Measurements from ENCODE around the gene AAK1. TPM values are rescaled to one million over a fixed set of nuclear protein-coding genes. Genes with fewer than 3 reads are reported as not detected.

The AAK1 gene
- polyA plus RNA-seq, 1 of the 3 experiments (the other 2 are of a cell fraction) = 13.4 TPM

DNA sequence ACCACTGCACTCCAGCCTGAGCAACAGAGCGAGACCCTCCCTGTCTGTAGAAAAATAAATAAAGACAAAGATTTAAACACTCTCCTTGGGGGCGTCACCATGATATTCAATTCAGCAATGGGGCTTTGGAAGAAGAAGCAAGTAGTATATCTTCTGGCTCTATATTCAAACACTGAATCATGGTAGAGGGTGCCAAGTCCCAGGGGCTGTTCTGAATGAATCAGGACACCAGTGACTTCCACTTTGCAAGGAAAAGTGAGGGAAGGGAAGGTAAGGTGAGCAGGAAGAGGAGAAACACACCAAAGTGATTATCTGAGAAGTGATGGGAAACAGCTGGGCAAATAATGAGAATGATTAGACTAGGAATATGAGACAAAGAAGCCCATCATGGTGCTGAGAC, 80.5 kb downstream of the AAK1 start:
- Histone ChIP-seq H3K27me3 (ENCODE audit: insufficient read depth) (no peaks in the 10 kb centered on the region), H3K27ac (ENCODE audit: low read depth in 2 of 2, low read length in 1 of 2) (no peak overlapping the region), H2AFZ (ENCODE audit: low read depth) (no peak overlapping the region), H3K79me2 (ENCODE audit: insufficient read depth) (peaks cover 94% of the 10 kb centered on the region), H3K4me2 (no peak overlapping the region), H3K9ac (no peak overlapping the region), H3F3A (replicated peaks; ENCODE audit: insufficient read depth) (peaks cover 26% of the 10 kb centered on the region), H3K4me1 (ENCODE audit: control insufficient read depth in 1 of 2, insufficient read depth in 2 of 2, low read depth in 1 of 2, low read length in 1 of 2) (peaks cover 7 to 26% of the 10 kb centered on the region in 2 experiments), H3K9me3 (no peaks in the 10 kb centered on the region), H3K4me3 (ENCODE audit: low read depth in 2 of 2, low read length in 1 of 2) (no peak overlapping the region), H3K9me2 (no peaks in the 10 kb centered on the region), H3K36me3 (replicated peaks in 1 of 2; ENCODE audit: control insufficient read depth in 1 of 2, insufficient read depth in 2 of 2, low read length in 1 of 2) (no peaks in the 10 kb centered on the region), H4K20me1 (ENCODE audit: insufficient read depth) (peaks cover 81% of the 10 kb centered on the region)
- DNase-seq = no peak
- WGBS (ENCODE audit: low lambda C conversion rate) = 87% methylated on average over 2 of the region's 2 CpGs
- ChIA-PET POLR2A (no interaction called here), CTCF (interaction anchor here (1.4 to 9.4 kb wide), 3 partner anchors 14 to 254 kb away, joined by 3 to 53 read pairs (median 6); no protein-coding TSS in a partner anchor)
- TF ChIP-seq RCOR1 (IDR thresholded peaks at IDR 0.05; ENCODE audit: low read length) = no peak
- no peak for TF ChIP-seq YY1 (IDR thresholded peaks at IDR 0.05; ENCODE audit: low read depth)
- TF ChIP-seq TAF1 (IDR thresholded peaks at IDR 0.05; ENCODE audit: borderline replicate concordance, low read depth, low read length) = no peak
- TF ChIP-seq USF2 (IDR thresholded peaks at IDR 0.05; ENCODE audit: borderline replicate concordance, low read depth, low read length) = no peak
- TF ChIP-seq SIN3A (IDR thresholded peaks at IDR 0.05; ENCODE audit: borderline replicate concordance, low read depth, low read length) = no peak
- TF ChIP-seq, protein P1, sequence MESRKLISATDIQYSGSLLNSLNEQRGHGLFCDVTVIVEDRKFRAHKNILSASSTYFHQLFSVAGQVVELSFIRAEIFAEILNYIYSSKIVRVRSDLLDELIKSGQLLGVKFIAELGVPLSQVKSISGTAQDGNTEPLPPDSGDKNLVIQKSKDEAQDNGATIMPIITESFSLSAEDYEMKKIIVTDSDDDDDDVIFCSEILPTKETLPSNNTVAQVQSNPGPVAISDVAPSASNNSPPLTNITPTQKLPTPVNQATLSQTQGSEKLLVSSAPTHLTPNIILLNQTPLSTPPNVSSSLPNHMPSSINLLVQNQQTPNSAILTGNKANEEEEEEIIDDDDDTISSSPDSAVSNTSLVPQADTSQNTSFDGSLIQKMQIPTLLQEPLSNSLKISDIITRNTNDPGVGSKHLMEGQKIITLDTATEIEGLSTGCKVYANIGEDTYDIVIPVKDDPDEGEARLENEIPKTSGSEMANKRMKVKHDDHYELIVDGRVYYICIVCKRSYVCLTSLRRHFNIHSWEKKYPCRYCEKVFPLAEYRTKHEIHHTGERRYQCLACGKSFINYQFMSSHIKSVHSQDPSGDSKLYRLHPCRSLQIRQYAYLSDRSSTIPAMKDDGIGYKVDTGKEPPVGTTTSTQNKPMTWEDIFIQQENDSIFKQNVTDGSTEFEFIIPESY (IDR thresholded peaks at IDR 0.05; ENCODE audit: borderline replicate concordance, low read depth) = no peak
- TF ChIP-seq CTCF (IDR thresholded peaks at IDR 0.05) = no peak
- TF ChIP-seq TCF12 (IDR thresholded peaks at IDR 0.05) = no peak
- TF ChIP-seq NRF1 (IDR thresholded peaks at IDR 0.05; ENCODE audit: low read depth, low read length) = no peak
- TF ChIP-seq NFIC (IDR thresholded peaks at IDR 0.05; ENCODE audit: borderline replicate concordance) = no peak
- no peak for TF ChIP-seq TEAD4 (IDR thresholded peaks at IDR 0.05; ENCODE audit: borderline replicate concordance, insufficient read depth)
- no peak for TF ChIP-seq RAD21 (IDR thresholded peaks at IDR 0.05; ENCODE audit: low read length)
- TF ChIP-seq FOSL2 (IDR thresholded peaks at IDR 0.05; ENCODE audit: borderline replicate concordance, low read depth) = no peak

DNA sequence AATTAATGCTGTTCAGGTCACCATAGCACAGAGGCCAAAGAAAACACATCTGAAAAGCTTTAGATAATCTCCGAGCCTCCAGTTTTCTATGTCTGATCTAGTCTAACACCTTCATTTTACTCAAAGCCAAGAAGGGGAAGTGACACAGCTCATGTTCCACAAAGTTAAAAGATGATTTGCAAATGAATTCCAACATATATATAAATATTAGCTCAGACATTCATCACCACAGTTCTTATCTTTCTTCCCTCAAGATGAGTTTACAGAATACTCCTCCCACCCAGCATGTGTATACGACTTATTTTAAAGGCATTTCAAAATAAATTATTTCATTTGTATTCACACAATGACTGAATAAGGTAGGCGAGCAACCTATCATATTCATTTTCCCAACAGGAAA, 82.4 kb downstream of the AAK1 start:
- H3K27me3 ChIP-seq (ENCODE audit: insufficient read depth) = no peaks in the 10 kb centered on the region
- no peak overlapping the region for H3K4me3 ChIP-seq (ENCODE audit: low read depth in 2 of 2, low read length in 1 of 2)
- no peaks in the 10 kb centered on the region for H3K9me2 ChIP-seq
- no peak overlapping the region for H3K9ac ChIP-seq
- H3K9me3 ChIP-seq = no peaks in the 10 kb centered on the region
- H3F3A ChIP-seq (replicated peaks; ENCODE audit: insufficient read depth) = peaks cover 11% of the 10 kb centered on the region
- H3K4me2 ChIP-seq = no peak overlapping the region
- peaks cover 64% of the 10 kb centered on the region for H4K20me1 ChIP-seq (ENCODE audit: insufficient read depth)
- POLR2A ChIA-PET = no interaction called here
- no peak overlapping the region for H2AFZ ChIP-seq (ENCODE audit: low read depth)
- peaks cover 7 to 12% of the 10 kb centered on the region in 2 experiments for H3K4me1 ChIP-seq (ENCODE audit: control insufficient read depth in 1 of 2, insufficient read depth in 2 of 2, low read depth in 1 of 2, low read length in 1 of 2)
- H3K79me2 ChIP-seq (ENCODE audit: insufficient read depth) = peaks cover 95% of the 10 kb centered on the region
- H3K36me3 ChIP-seq (replicated peaks in 1 of 2; ENCODE audit: control insufficient read depth in 1 of 2, insufficient read depth in 2 of 2, low read length in 1 of 2) = peaks cover 0 to 4% of the 10 kb centered on the region in 2 experiments
- TF ChIP-seq, protein P2, sequence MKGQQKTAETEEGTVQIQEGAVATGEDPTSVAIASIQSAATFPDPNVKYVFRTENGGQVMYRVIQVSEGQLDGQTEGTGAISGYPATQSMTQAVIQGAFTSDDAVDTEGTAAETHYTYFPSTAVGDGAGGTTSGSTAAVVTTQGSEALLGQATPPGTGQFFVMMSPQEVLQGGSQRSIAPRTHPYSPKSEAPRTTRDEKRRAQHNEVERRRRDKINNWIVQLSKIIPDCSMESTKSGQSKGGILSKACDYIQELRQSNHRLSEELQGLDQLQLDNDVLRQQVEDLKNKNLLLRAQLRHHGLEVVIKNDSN (IDR thresholded peaks at IDR 0.05; ENCODE audit: borderline replicate concordance, low read depth) = no peak
- TF ChIP-seq EZH2phosphoT487 (IDR thresholded peaks at IDR 0.05; ENCODE audit: borderline replicate concordance, low read depth) = no peak
- no peak for TF ChIP-seq TCF12 (IDR thresholded peaks at IDR 0.05)
- TF ChIP-seq FOSL2 (IDR thresholded peaks at IDR 0.05; ENCODE audit: borderline replicate concordance, low read depth) = no peak
- TF ChIP-seq SIN3A (IDR thresholded peaks at IDR 0.05; ENCODE audit: borderline replicate concordance, low read depth, low read length) = no peak
- no peak for TF ChIP-seq FOXJ3 (CRISPR knock-in tag; IDR thresholded peaks at IDR 0.05)
- no peak for TF ChIP-seq NRF1 (IDR thresholded peaks at IDR 0.05; ENCODE audit: low read depth, low read length)
- TF ChIP-seq RXRA (IDR thresholded peaks at IDR 0.05; ENCODE audit: borderline replicate concordance, low read depth) = no peak
- TF ChIP-seq JUND (IDR thresholded peaks at IDR 0.05) = no peak
- no peak for TF ChIP-seq GABPA (IDR thresholded peaks at IDR 0.05; ENCODE audit: low read depth)
- no peak for TF ChIP-seq RAD21 (IDR thresholded peaks at IDR 0.05; ENCODE audit: low read length)
- TF ChIP-seq USF2 (IDR thresholded peaks at IDR 0.05; ENCODE audit: borderline replicate concordance, low read depth, low read length) = no peak
- no peak for DNase-seq
- no peak overlapping the region for H3K27ac ChIP-seq (ENCODE audit: low read depth in 2 of 2, low read length in 1 of 2)
- CTCF ChIA-PET = interaction anchor here (0.8 to 9.4 kb wide), 9 partner anchors 12 to 264 kb away, joined by 3 to 53 read pairs (median 4); no protein-coding TSS in a partner anchor
- WGBS (ENCODE audit: low lambda C conversion rate) = 83% methylated on average over 3 of the region's 3 CpGs
